Endodermal cell (in vitro differentiated cells): ENCODE data around the gene DSPP. TPM values are rescaled to one million over a fixed set of nuclear protein-coding genes. Genes with fewer than 3 reads are reported as not detected.

Source experiments
- DNase-seq: peaks from one replicate; pipeline ENCODE4 v3.0.0-alpha.2; 2017
- H3K27ac ChIP-seq: 2 replicates; pipeline ENCODE4 v1.5.1; 2013; ENCODE audit warnings: mild to moderate bottlenecking, low read depth, low read length, moderate library complexity
- H3K27me3 ChIP-seq: 2 replicates; pipeline ENCODE4 v1.6.1; 2013; ENCODE audit warnings: mild to moderate bottlenecking, low read length, moderate library complexity; ENCODE audit not compliant: insufficient read depth, control insufficient read depth, poor library complexity, severe bottlenecking
- H3K36me3 ChIP-seq: 2 replicates; pipeline ENCODE4 v1.7.0; 2013; ENCODE audit warnings: mild to moderate bottlenecking, low read length, moderate library complexity; ENCODE audit not compliant: control insufficient read depth, insufficient read depth
- H3K4me1 ChIP-seq: one replicate; pipeline ENCODE4 v1.7.0; 2013; ENCODE audit warnings: low read length; ENCODE audit not compliant: control insufficient read depth, insufficient read depth
- H3K4me3 ChIP-seq: 2 replicates; pipeline ENCODE4 v1.5.1; 2013; ENCODE audit warnings: mild to moderate bottlenecking, low read length, moderate library complexity
- H3K9ac ChIP-seq: 2 replicates; pipeline ENCODE4 v1.6.1; 2013; ENCODE audit warnings: mild to moderate bottlenecking, low read length, moderate library complexity; ENCODE audit not compliant: poor library complexity, severe bottlenecking; ENCODE audit errors: extremely low read depth
- H3K9me3 ChIP-seq: 2 replicates; pipeline ENCODE4 v1.6.1; 2013; ENCODE audit warnings: mild to moderate bottlenecking, low read length, moderate library complexity; ENCODE audit not compliant: control insufficient read depth
- H3K27ac Mint-ChIP-seq: 2 replicates; pipeline ENCODE4 v1.8.0; 2020; ENCODE audit warnings: mixed read lengths
- H3K27me3 Mint-ChIP-seq: 2 replicates; pipeline ENCODE4 v1.8.0; 2021; ENCODE audit warnings: mild to moderate bottlenecking, mixed read lengths; ENCODE audit not compliant: insufficient read depth
- H3K36me3 Mint-ChIP-seq: 2 replicates; pipeline ENCODE4 v1.8.0; 2020; ENCODE audit warnings: low read depth, mixed read lengths
- H3K4me1 Mint-ChIP-seq: 2 replicates; pipeline ENCODE4 v1.8.0; 2020; ENCODE audit warnings: mixed read lengths
- H3K4me3 Mint-ChIP-seq: 2 replicates; pipeline ENCODE4 v1.8.0; 2020; ENCODE audit warnings: mild to moderate bottlenecking, moderate library complexity, mixed read lengths
- H3K9me3 Mint-ChIP-seq: 2 replicates; pipeline ENCODE4 v1.8.0; 2020; ENCODE audit warnings: mild to moderate bottlenecking, mixed read lengths
- CTCF ChIP-seq: fragments of 200-600 bp; sonication (generic); conservative IDR thresholded peaks from 2 replicates; pipeline ENCODE4 v1.5.0; 2021; ENCODE audit warnings: antibody characterized with exemption, mild to moderate bottlenecking
- whole genome bisulfite sequencing, 2 experiments: methylation state at CpG; one replicate each; pipeline versions ENCODE4 v1.1.5 to v1.1.7; 2013; ENCODE audit warnings: missing lambda C conversion rate in 2 of 2, mixed read lengths in 1 of 2; ENCODE audit not compliant: insufficient coverage in 1 of 2, insufficient read length in 1 of 2; 5-methylcytosine and 5-hydroxymethylcytosine counted together
- total RNA-seq, 2 donors: library from RNA; stranded (reverse); fragmentation: NEBNext Ultra II Directional in 1 of 2; extraction: Animal tissue kit (Norgen Biotek cat#: 25700) in 1 of 2; gene quantifications; 2 replicates in 1 of 2; 3 replicates in 1 of 2; pipeline ENCODE4 v1.2.1, GENCODE V29; 2021

DSPP gene
- total RNA-seq, 2 donors from 2014 or later = not detected

- WGBS, 2 experiments = 96 to 100% methylated on average over 1 of the region's 1 CpG
- Histone ChIP-seq H3K4me3 (no peak overlapping the region), H3K36me3 (no peaks in the 10 kb centered on the region), H3K9ac (no peak overlapping the region), H3K9me3 (peaks cover 5% of the 10 kb centered on the region), H3K27ac (no peak overlapping the region), H3K4me1 (no peaks in the 10 kb centered on the region), H3K27me3 (no peaks in the 10 kb centered on the region)
- Mint-ChIP-seq H3K36me3 (no peaks in the 10 kb centered on the region), H3K4me3 (no peak overlapping the region), H3K9me3 (peaks cover 3% of the 10 kb centered on the region), H3K27ac (no peak overlapping the region), H3K27me3 (no peaks in the 10 kb centered on the region), H3K4me1 (no peaks in the 10 kb centered on the region)
- TF ChIP-seq CTCF = no peak
- no peak for DNase-seq
These were observed 24.1 kb downstream of the DSPP start for GRCh38 chr4:87632469-87632868.

- DNase-seq = no peak
- Mint-ChIP-seq H3K36me3 (no peaks in the 10 kb centered on the region), H3K9me3 (peaks cover 3% of the 10 kb centered on the region), H3K27me3 (no peaks in the 10 kb centered on the region), H3K4me3 (no peak overlapping the region), H3K27ac (no peak overlapping the region), H3K4me1 (no peaks in the 10 kb centered on the region)
- H3K27ac ChIP-seq = no peak overlapping the region
- peaks cover 5% of the 10 kb centered on the region for H3K9me3 ChIP-seq
- no peaks in the 10 kb centered on the region for H3K4me1 ChIP-seq
- no peaks in the 10 kb centered on the region for H3K27me3 ChIP-seq
- WGBS, 2 experiments = 95% methylated on average over 1 of the region's 2 CpGs; no CpG with 5 or more reads in 1 of the 2 experiments
- no peak overlapping the region for H3K9ac ChIP-seq
- no peak overlapping the region for H3K4me3 ChIP-seq
- no peaks in the 10 kb centered on the region for H3K36me3 ChIP-seq
- TF ChIP-seq CTCF = no peak
These were observed 24.9 kb downstream of the DSPP start for GRCh38 chr4:87633243-87633642.

GRCh38 chr4:87644286-87644685 lies 36.0 kb downstream of the DSPP start:
- Histone ChIP-seq H3K27ac (no peak overlapping the region), H3K36me3 (no peaks in the 10 kb centered on the region), H3K4me1 (no peaks in the 10 kb centered on the region), H3K9ac (no peak overlapping the region), H3K4me3 (no peak overlapping the region), H3K27me3 (no peaks in the 10 kb centered on the region), H3K9me3 (no peaks in the 10 kb centered on the region)
- DNase-seq = no peak
- no peak overlapping the region for H3K4me3 Mint-ChIP-seq
- H3K27ac Mint-ChIP-seq = no peak overlapping the region
- peak; percentile 51 for TF ChIP-seq CTCF
- peaks cover 7% of the 10 kb centered on the region for H3K9me3 Mint-ChIP-seq
- 80 to 99% methylated on average over 2 to 6 of the region's 6 CpGs for WGBS, 2 experiments
- H3K27me3 Mint-ChIP-seq = no peaks in the 10 kb centered on the region
- H3K4me1 Mint-ChIP-seq = no peaks in the 10 kb centered on the region
- H3K36me3 Mint-ChIP-seq = peaks cover 3% of the 10 kb centered on the region
